ENCODE measurements around the gene PARD3B.

DNA sequence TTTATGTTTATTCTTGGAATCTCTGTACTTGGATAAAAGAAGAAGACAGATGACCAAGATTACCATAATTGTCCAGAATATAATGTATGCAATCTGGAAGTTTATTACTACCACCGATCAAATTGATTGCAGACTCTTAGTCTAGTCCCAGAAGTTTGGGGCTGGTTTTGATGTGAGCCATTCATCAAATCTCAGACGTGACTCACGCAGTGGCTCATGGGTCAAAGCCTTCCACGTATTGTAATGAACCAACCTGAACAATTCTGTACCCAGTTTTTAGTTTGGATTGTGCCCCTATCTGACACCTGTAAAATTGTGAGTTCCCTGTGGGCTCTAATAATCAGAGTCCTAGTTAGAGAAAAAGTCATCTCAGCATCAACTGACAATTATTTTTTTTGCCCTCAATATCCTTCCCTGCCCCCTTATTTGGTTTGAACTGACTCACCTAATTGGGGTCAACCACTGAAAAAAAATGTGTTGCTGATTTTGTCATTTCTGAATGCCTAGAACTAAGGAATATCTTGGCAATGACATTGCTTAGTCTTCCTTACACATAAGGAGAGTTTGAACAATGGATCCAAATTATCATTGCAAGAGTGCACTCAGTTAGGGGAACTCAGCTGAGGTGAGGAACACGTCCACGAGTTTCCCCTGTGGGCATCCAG, 917.5 kb downstream of the PARD3B start:
- TF ChIP-seq CTCF (conservative IDR thresholded peaks at IDR 0.05; ENCODE audit: low read depth, low read length) (no peak), EZH2 (IDR thresholded peaks at IDR 0.05; ENCODE audit: low read length, unreplicated experiment) (no peak), EZH2phosphoT487 (IDR thresholded peaks at IDR 0.05; ENCODE audit: borderline replicate concordance, low read length) (no peak)

Data from PC-3 (cell line).